ENCODE data around the gene NOP58.
"Not testable (repeated sequence)": the region's sequence is repeated elsewhere in the genome, so short reads cannot be mapped to it uniquely, and the experiment has no call there.

The NOP58 gene

GRCh38 chr2:202265467-202266277 is at the start of gene NOP58:
NOP58 (plus strand) TSS chr2:202265763; CDS start chr2:202265942, 179 bp downstream.
- peak; percentile 93 for DNase-seq

- no peak for DNase-seq
Observed at GRCh38 chr2:202221873-202222272, 43.7 kb upstream of the NOP58 start.

- peak; percentile 35 for DNase-seq
Observed at GRCh38 chr2:202237787-202238233, 27.8 kb upstream of the NOP58 start.

GRCh38 chr2:202238234-202239197 is 27.0 kb upstream of the NOP58 start, which contains the start of gene SUMO1:
SUMO1 (minus strand) TSS chr2:202238597; CDS start chr2:202238451, 146 bp downstream.
- peak; percentile 91 for DNase-seq

- not testable (repeated sequence) for DNase-seq
Observed at GRCh38 chr2:202247710-202248109, 17.9 kb upstream of the NOP58 start.

- DNase-seq, result no peak
Observed at GRCh38 chr2:202249521-202250253, 15.9 kb upstream of the NOP58 start.

GRCh38 chr2:202251494-202251893 is 14.1 kb upstream of the NOP58 start:
- no peak for DNase-seq

GRCh38 chr2:202261531-202261930 is 4.0 kb upstream of the NOP58 start:
- no peak for DNase-seq

- peak; percentile 19 for DNase-seq
Observed at GRCh38 chr2:202267495-202267894, 1.9 kb downstream of the NOP58 start.

GRCh38 chr2:202269585-202269984 is 4.0 kb downstream of the NOP58 start:
- DNase-seq, result no peak

GRCh38 chr2:202270487-202270886 is 4.9 kb downstream of the NOP58 start:
- no peak for DNase-seq

- not testable (repeated sequence) for DNase-seq
Observed at GRCh38 chr2:202276078-202276720, 10.6 kb downstream of the NOP58 start.

- no peak for DNase-seq
Observed at GRCh38 chr2:202278036-202278760, 12.6 kb downstream of the NOP58 start.

- DNase-seq, result peak; percentile 19
Observed at GRCh38 chr2:202278944-202279343, 13.4 kb downstream of the NOP58 start.

GRCh38 chr2:202286595-202286994 is 21.0 kb downstream of the NOP58 start:
- no peak for DNase-seq

- DNase-seq, result no peak
Observed at GRCh38 chr2:202289394-202290204, 24.0 kb downstream of the NOP58 start.

- no peak for DNase-seq
Observed at GRCh38 chr2:202290316-202290715, 24.8 kb downstream of the NOP58 start.

- DNase-seq, result no peak
Observed at GRCh38 chr2:202290970-202291369, 25.4 kb downstream of the NOP58 start.

- DNase-seq, result no peak
Observed at GRCh38 chr2:202299712-202300111, 34.1 kb downstream of the NOP58 start.

- no peak for DNase-seq
Observed at GRCh38 chr2:202306034-202306433, 40.5 kb downstream of the NOP58 start.

GRCh38 chr2:202307690-202308089 is 42.1 kb downstream of the NOP58 start:
- DNase-seq, result peak; percentile 3
